PC-3 (cell line): ENCODE data around the gene SIGLEC12.

Experiments used
- EZH2phosphoT487 ChIP-seq: fragments of 300-600 bp; sonication (generic); IDR thresholded peaks from 2 replicates; pipeline ENCODE4 v1.6.1; 2018; ENCODE audit warnings: mild to moderate bottlenecking, antibody characterized with exemption, low read length, borderline replicate concordance
- TF ChIP-seq, protein P1 (sequence below): fragments of 300-600 bp; sonication (generic); conservative IDR thresholded peaks from 2 replicates; pipeline ENCODE4 v1.5.1; 2017; ENCODE audit warnings: antibody characterized with exemption, low read depth, mild to moderate bottlenecking, low read length

DNA sequence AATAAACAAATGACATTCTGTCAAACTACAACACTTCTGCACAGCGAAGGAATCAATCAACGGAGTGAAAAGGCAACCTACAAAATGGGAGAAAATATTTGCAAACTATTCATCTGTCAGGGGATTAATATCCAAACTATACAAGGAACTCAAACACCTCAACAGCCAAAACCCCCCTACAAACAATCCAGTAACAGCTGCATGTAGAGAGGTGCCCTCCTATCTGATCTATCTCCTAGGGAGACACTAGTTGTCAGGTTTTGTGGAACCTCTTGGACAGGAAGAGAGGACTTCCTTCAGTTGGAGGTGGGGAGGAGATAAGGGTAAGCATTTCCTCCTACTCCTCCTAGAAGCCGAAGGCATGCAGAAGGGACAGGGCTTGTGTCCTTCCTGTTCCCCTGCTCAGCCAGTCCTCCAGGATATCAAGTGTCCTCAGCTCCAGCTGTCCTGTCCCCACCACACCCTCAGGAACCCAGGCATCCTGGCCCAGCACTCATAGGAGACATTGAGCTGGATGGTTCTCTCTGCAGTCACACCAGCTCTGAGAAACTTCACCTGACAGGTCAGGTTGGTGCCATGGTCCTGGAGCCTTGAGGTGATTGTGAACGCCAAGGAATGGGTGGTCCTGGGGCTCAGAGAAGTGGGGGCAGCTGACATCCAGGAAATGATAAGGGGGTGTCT lies 33.6 kb downstream of the SIGLEC12 start:
- TF ChIP-seq, protein P1, sequence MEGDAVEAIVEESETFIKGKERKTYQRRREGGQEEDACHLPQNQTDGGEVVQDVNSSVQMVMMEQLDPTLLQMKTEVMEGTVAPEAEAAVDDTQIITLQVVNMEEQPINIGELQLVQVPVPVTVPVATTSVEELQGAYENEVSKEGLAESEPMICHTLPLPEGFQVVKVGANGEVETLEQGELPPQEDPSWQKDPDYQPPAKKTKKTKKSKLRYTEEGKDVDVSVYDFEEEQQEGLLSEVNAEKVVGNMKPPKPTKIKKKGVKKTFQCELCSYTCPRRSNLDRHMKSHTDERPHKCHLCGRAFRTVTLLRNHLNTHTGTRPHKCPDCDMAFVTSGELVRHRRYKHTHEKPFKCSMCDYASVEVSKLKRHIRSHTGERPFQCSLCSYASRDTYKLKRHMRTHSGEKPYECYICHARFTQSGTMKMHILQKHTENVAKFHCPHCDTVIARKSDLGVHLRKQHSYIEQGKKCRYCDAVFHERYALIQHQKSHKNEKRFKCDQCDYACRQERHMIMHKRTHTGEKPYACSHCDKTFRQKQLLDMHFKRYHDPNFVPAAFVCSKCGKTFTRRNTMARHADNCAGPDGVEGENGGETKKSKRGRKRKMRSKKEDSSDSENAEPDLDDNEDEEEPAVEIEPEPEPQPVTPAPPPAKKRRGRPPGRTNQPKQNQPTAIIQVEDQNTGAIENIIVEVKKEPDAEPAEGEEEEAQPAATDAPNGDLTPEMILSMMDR, result no peak
- no peak for TF ChIP-seq EZH2phosphoT487
